K562 treated with DMSO at 1 percent for 12 hours (cell line): ENCODE measurements around the gene DDR2. TPM values are rescaled to one million over a fixed set of nuclear protein-coding genes. Genes with fewer than 3 reads are reported as not detected.

ENCODE experiments used
- total RNA-seq: library from RNA; unstranded; fragments of 300-600 nt; gene quantifications from 2 replicates; pipeline ENCODE4 v1.2.3, GENCODE V29; 2022; ENCODE audit not compliant: insufficient read depth

DDR2 gene
- total RNA-seq, result 0.22 and 1.2 TPM in 2 replicates

DNA sequence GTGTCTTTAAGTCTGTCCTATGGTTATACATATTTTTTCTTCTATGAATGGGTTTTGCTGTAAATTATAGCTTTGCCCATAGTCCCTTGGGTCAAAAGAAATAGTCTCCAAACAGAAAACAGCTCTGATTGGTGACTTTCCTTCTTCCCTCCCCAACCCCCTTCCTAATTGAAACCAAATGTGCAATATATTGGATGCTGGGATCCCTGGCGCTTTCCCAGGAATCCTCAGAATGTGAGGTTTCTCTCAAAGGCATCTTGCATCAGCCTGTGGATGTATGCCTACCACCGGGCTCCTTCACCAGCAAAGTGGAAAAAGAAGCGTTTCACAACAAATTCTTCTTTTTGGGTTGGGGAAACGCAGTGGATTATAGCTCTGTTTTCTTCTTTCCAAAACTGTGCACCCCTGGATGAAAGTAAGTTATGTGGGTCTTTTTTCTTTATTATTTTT, at the start of gene DDR2:
DDR2 (plus strand) TSS at position 248 of the 450 bp plus-strand sequence. CDS start 86,600 bp downstream, outside the sequence.

DNA sequence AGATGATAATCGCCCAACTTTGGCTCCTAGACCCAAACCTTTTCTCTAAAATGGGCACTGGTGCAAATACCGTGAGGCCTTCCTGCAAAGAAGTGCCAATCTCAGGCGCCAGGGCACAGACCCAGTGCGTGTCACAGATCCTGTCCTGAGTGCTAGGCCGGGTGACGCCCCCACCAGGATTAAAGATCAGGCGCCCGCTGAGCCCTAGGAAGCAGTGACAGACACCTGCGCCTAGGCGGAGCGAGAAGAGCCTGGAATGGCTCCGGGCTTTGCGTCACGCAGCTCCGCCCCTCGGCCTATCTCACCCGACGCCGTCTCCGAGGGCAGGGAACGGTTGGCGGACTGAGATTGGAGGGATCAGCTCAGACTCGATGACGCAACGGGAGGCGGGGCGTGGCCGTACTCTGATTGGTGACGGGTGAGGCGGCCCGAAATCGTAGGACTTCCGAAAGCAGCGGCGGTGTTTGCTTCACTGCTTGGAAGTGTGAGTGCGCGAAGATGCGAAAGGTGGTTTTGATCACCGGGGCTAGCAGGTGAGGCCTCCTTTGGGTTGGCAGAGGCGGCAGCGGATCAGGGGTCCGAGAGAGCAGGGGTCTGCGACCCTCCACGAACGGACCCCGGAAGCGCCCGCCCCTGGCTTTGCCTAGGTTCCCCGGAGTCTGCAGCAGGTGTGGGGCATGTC, 158.2 kb downstream of the DDR2 start, which contains the start of gene HSD17B7:
HSD17B7 (plus strand) TSS at position 400 of the 682 bp plus-strand sequence; CDS start at position 499, 99 bp downstream.

Other genes with a start within 250 kb of the DDR2 start
- gene SH2D1B, start 220.3 kb upstream of the DDR2 start, total RNA-seq, result 0.64 TPM in 1 of 2 replicates, not detected in the other
- 4.1 and 25.9 TPM in 2 replicates for gene UHMK1, start 134.6 kb upstream of the DDR2 start, total RNA-seq
- 40.6 and 76.0 TPM in 2 replicates for gene UAP1, start 70.7 kb upstream of the DDR2 start, total RNA-seq
- 11.5 and 25.1 TPM in 2 replicates for gene HSD17B7, start 158.2 kb downstream of the DDR2 start, total RNA-seq
- not detected in 2 replicates for gene CCDC190, start 228.7 kb downstream of the DDR2 start, total RNA-seq